ENCODE results near the gene OPCML.

The OPCML gene

GRCh38 chr11:132904607-132905006 is 627.7 kb downstream of the OPCML start:
- no peaks in the 10 kb centered on the region for H3K4me1 ChIP-seq (ENCODE audit: control insufficient read depth in 1 of 2, insufficient read depth in 1 of 2, low read depth in 1 of 2, low read length in 1 of 2)
- H3K36me3 ChIP-seq: no peaks in the 10 kb centered on the region
- no peak for TF ChIP-seq CTCF (IDR thresholded peaks at IDR 0.05)
- no peaks in the 10 kb centered on the region for H3K27me3 ChIP-seq
- H3K4me3 ChIP-seq (ENCODE audit: low read depth in 1 of 2, low read length in 1 of 2): no peak overlapping the region
- no peak overlapping the region for H3K27ac ChIP-seq
- H3K9me3 ChIP-seq: no peaks in the 10 kb centered on the region

GRCh38 chr11:132904091-132904490 is 628.2 kb downstream of the OPCML start:
- Histone ChIP-seq H3K27me3 (no peaks in the 10 kb centered on the region), H3K4me1 (ENCODE audit: control insufficient read depth in 1 of 2, insufficient read depth in 1 of 2, low read depth in 1 of 2, low read length in 1 of 2) (no peaks in the 10 kb centered on the region), H3K27ac (no peak overlapping the region), H3K4me3 (ENCODE audit: low read depth in 1 of 2, low read length in 1 of 2) (no peak overlapping the region), H3K9me3 (no peaks in the 10 kb centered on the region), H3K36me3 (no peaks in the 10 kb centered on the region)
- no peak for TF ChIP-seq CTCF (IDR thresholded peaks at IDR 0.05)

GRCh38 chr11:132901638-132902471 is 630.4 kb downstream of the OPCML start:
- Histone ChIP-seq H3K27ac (no peak overlapping the region), H3K4me3 (ENCODE audit: low read depth in 1 of 2, low read length in 1 of 2) (no peak overlapping the region), H3K9me3 (no peaks in the 10 kb centered on the region), H3K4me1 (ENCODE audit: control insufficient read depth in 1 of 2, insufficient read depth in 1 of 2, low read depth in 1 of 2, low read length in 1 of 2) (no peaks in the 10 kb centered on the region), H3K27me3 (no peaks in the 10 kb centered on the region), H3K36me3 (no peaks in the 10 kb centered on the region)
- no peak for TF ChIP-seq CTCF (IDR thresholded peaks at IDR 0.05)

- no peak for TF ChIP-seq CTCF (IDR thresholded peaks at IDR 0.05)
- Histone ChIP-seq H3K27me3 (no peaks in the 10 kb centered on the region), H3K9me3 (no peaks in the 10 kb centered on the region), H3K27ac (no peak overlapping the region), H3K36me3 (no peaks in the 10 kb centered on the region), H3K4me3 (ENCODE audit: low read depth in 1 of 2, low read length in 1 of 2) (no peak overlapping the region), H3K4me1 (ENCODE audit: control insufficient read depth in 1 of 2, insufficient read depth in 1 of 2, low read depth in 1 of 2, low read length in 1 of 2) (no peaks in the 10 kb centered on the region)
Measured at GRCh38 chr11:132898676-132899075, 633.6 kb downstream of the OPCML start.

GRCh38 chr11:132898021-132898420 is 634.3 kb downstream of the OPCML start:
- TF ChIP-seq CTCF (IDR thresholded peaks at IDR 0.05): no peak
- Histone ChIP-seq H3K27ac (no peak overlapping the region), H3K4me1 (ENCODE audit: control insufficient read depth in 1 of 2, insufficient read depth in 1 of 2, low read depth in 1 of 2, low read length in 1 of 2) (no peaks in the 10 kb centered on the region), H3K4me3 (ENCODE audit: low read depth in 1 of 2, low read length in 1 of 2) (no peak overlapping the region), H3K36me3 (no peaks in the 10 kb centered on the region), H3K27me3 (no peaks in the 10 kb centered on the region), H3K9me3 (no peaks in the 10 kb centered on the region)
